Mesodermal cell (in vitro differentiated cells): Measurements from ENCODE around the gene ORM2.

ENCODE experiments used
- H3K27ac ChIP-seq: 2 replicates; pipeline ENCODE4 v1.7.0; 2013; ENCODE audit warnings: mild to moderate bottlenecking, low read depth, low read length, moderate library complexity; ENCODE audit not compliant: severe bottlenecking
- H3K36me3 ChIP-seq: 2 replicates; pipeline ENCODE4 v1.7.1; 2013; ENCODE audit warnings: mild to moderate bottlenecking, low read length, moderate library complexity; ENCODE audit not compliant: control insufficient read depth, insufficient read depth
- H3K4me1 ChIP-seq: one replicate; pipeline ENCODE4 v1.7.1; 2013; ENCODE audit warnings: mild to moderate bottlenecking, low read length; ENCODE audit not compliant: insufficient read depth, control insufficient read depth, poor library complexity, severe bottlenecking
- H3K4me3 ChIP-seq: 2 replicates; pipeline ENCODE4 v1.7.0; 2013; ENCODE audit warnings: low read length, control low read depth, mild to moderate bottlenecking; ENCODE audit not compliant: insufficient read depth, poor library complexity, severe bottlenecking; ENCODE audit errors: extremely low read depth
- H3K9me3 ChIP-seq: 2 replicates; pipeline ENCODE4 v1.7.1; 2013; ENCODE audit warnings: mild to moderate bottlenecking, low read length, moderate library complexity; ENCODE audit not compliant: control insufficient read depth
- WGBS, 2 experiments: methylation state at CpG; one replicate each; pipeline ENCODE4 v1.1.5; 2013; ENCODE audit warnings: missing lambda C conversion rate in 2 of 2; ENCODE audit not compliant: insufficient coverage in 2 of 2; 5-methylcytosine and 5-hydroxymethylcytosine counted together

Gene ORM2

GRCh38 chr9:114308361-114308950, 21.2 kb upstream of the ORM2 start:
- Histone ChIP-seq H3K27ac (no peak overlapping the region), H3K36me3 (peaks cover 68% of the 10 kb centered on the region), H3K9me3 (no peaks in the 10 kb centered on the region), H3K4me3 (no peak overlapping the region), H3K4me1 (no peaks in the 10 kb centered on the region)
- WGBS, 2 experiments, result 91 to 93% methylated on average over 10 to 11 of the region's 13 CpGs

GRCh38 chr9:114309096-114309495, 20.6 kb upstream of the ORM2 start:
- no peak overlapping the region for H3K27ac ChIP-seq
- H3K4me1 ChIP-seq, result no peaks in the 10 kb centered on the region
- no peak overlapping the region for H3K4me3 ChIP-seq
- H3K9me3 ChIP-seq, result no peaks in the 10 kb centered on the region
- WGBS, 2 experiments, result 91% methylated on average over 11 to 13 of the region's 13 CpGs
- H3K36me3 ChIP-seq, result peaks cover 63% of the 10 kb centered on the region

- WGBS, 2 experiments, result 93 to 98% methylated on average over 12 of the region's 22 CpGs
- Histone ChIP-seq H3K27ac (no peak overlapping the region), H3K9me3 (no peaks in the 10 kb centered on the region), H3K4me3 (no peak overlapping the region), H3K36me3 (peaks cover 55% of the 10 kb centered on the region), H3K4me1 (no peaks in the 10 kb centered on the region)
These were observed 18.9 kb upstream of the ORM2 start for GRCh38 chr9:114310471-114311450.

GRCh38 chr9:114311571-114312512, 17.8 kb upstream of the ORM2 start:
- Histone ChIP-seq H3K27ac (no peak overlapping the region), H3K4me1 (no peaks in the 10 kb centered on the region), H3K4me3 (no peak overlapping the region), H3K9me3 (no peaks in the 10 kb centered on the region), H3K36me3 (peaks cover 45% of the 10 kb centered on the region)
- WGBS, 2 experiments, result 95 to 96% methylated on average over 24 to 26 of the region's 28 CpGs

GRCh38 chr9:114312513-114312875, 17.2 kb upstream of the ORM2 start:
- Histone ChIP-seq H3K9me3 (no peaks in the 10 kb centered on the region), H3K4me1 (no peaks in the 10 kb centered on the region), H3K27ac (no peak overlapping the region), H3K36me3 (peaks cover 39% of the 10 kb centered on the region), H3K4me3 (no peak overlapping the region)
- WGBS, 2 experiments, result 87 to 95% methylated on average over 6 to 8 of the region's 8 CpGs

GRCh38 chr9:114313186-114313585, 16.5 kb upstream of the ORM2 start:
- H3K36me3 ChIP-seq, result peaks cover 32% of the 10 kb centered on the region
- no peak overlapping the region for H3K4me3 ChIP-seq
- no peaks in the 10 kb centered on the region for H3K9me3 ChIP-seq
- WGBS, 2 experiments, result 90 to 98% methylated on average over 6 to 7 of the region's 8 CpGs
- H3K4me1 ChIP-seq, result no peaks in the 10 kb centered on the region
- no peak overlapping the region for H3K27ac ChIP-seq

GRCh38 chr9:114314256-114314867, 15.3 kb upstream of the ORM2 start:
- Histone ChIP-seq H3K27ac (no peak overlapping the region), H3K4me1 (no peaks in the 10 kb centered on the region), H3K9me3 (no peaks in the 10 kb centered on the region), H3K36me3 (peaks cover 21% of the 10 kb centered on the region), H3K4me3 (no peak overlapping the region)
- WGBS, 2 experiments, result 83 to 89% methylated on average over 6 to 7 of the region's 7 CpGs

- H3K4me3 ChIP-seq, result no peak overlapping the region
- H3K4me1 ChIP-seq, result no peaks in the 10 kb centered on the region
- WGBS, 2 experiments, result 91 to 94% methylated on average over 6 to 8 of the region's 8 CpGs
- H3K9me3 ChIP-seq, result no peaks in the 10 kb centered on the region
- no peak overlapping the region for H3K27ac ChIP-seq
- peaks cover 14% of the 10 kb centered on the region for H3K36me3 ChIP-seq
These were observed 14.6 kb upstream of the ORM2 start for GRCh38 chr9:114314881-114315722.

GRCh38 chr9:114315723-114316363, 13.8 kb upstream of the ORM2 start:
- H3K36me3 ChIP-seq, result peaks cover 7% of the 10 kb centered on the region
- H3K27ac ChIP-seq, result no peak overlapping the region
- no peaks in the 10 kb centered on the region for H3K4me1 ChIP-seq
- no peak overlapping the region for H3K4me3 ChIP-seq
- WGBS, 2 experiments, result 85 to 92% methylated on average over 4 to 5 of the region's 8 CpGs
- no peaks in the 10 kb centered on the region for H3K9me3 ChIP-seq
